Measurements from ENCODE around the gene PITPNC1. TPM values are rescaled to one million over a fixed set of nuclear protein-coding genes. Genes with fewer than 3 reads are reported as not detected.

The PITPNC1 gene
- total RNA-seq, 1 donor from 2014 or later = 12.4 TPM

DNA sequence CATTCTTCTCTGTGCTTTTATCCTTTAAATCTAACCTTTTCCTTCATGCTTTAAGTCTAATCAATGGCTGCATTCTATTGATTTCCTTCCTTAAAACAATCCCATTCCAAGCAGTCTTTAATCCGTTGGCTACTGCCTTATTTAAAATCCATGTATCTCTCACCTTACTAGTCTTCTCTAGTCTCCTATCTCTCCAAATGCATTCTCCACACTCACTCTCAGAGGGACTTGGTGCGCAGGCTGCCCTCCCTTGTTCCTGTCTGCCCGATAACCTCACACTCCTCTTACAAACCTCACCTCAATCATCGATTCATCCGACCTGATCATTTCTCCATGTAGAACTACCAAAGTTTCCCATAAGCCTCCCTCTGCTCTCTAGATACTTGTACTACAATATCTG lies 33.8 kb upstream of the PITPNC1 start:
- H3K4me3 Mint-ChIP-seq (ENCODE audit: unreplicated experiment) = no peak overlapping the region
- Histone ChIP-seq H3K27me3 (ENCODE audit: insufficient read depth, low read length) (no peaks in the 10 kb centered on the region), H3K27ac (ENCODE audit: low read depth, low read length) (no peak overlapping the region), H3K36me3 (ENCODE audit: insufficient read depth, low read length) (peaks cover 44% of the 10 kb centered on the region), H3K4me3 (ENCODE audit: insufficient read depth, low read depth, low read length) (no peak overlapping the region), H3K9me3 (ENCODE audit: insufficient read depth, low read depth, low read length) (no peaks in the 10 kb centered on the region), H3K79me2 (ENCODE audit: insufficient read depth, low read length) (no peaks in the 10 kb centered on the region), H3K4me2 (ENCODE audit: low read length) (no peak overlapping the region), H4K20me1 (ENCODE audit: insufficient read depth, low read length) (no peaks in the 10 kb centered on the region), H2AFZ (ENCODE audit: low read depth, low read length) (no peak overlapping the region), H3K9ac (ENCODE audit: low read length) (no peak overlapping the region), H3K4me1 (ENCODE audit: insufficient read depth, low read length) (peaks cover 9% of the 10 kb centered on the region)
- H3K27ac Mint-ChIP-seq (ENCODE audit: unreplicated experiment) = no peak overlapping the region
- H3K4me1 Mint-ChIP-seq (ENCODE audit: low read depth, unreplicated experiment) = peaks cover 1% of the 10 kb centered on the region
- no peaks in the 10 kb centered on the region for H3K27me3 Mint-ChIP-seq (ENCODE audit: low read depth, unreplicated experiment)
- no peaks in the 10 kb centered on the region for H3K9me3 Mint-ChIP-seq (ENCODE audit: unreplicated experiment)
- DNase-seq (ENCODE audit: low read depth) = no peak
- peaks cover 7% of the 10 kb centered on the region for H3K36me3 Mint-ChIP-seq (ENCODE audit: low read depth, unreplicated experiment)
- FAIRE-seq = no peak
- no peak for TF ChIP-seq EZH2 (IDR thresholded peaks at IDR 0.05; ENCODE audit: insufficient read depth, low read length)
- TF ChIP-seq, protein P1, sequence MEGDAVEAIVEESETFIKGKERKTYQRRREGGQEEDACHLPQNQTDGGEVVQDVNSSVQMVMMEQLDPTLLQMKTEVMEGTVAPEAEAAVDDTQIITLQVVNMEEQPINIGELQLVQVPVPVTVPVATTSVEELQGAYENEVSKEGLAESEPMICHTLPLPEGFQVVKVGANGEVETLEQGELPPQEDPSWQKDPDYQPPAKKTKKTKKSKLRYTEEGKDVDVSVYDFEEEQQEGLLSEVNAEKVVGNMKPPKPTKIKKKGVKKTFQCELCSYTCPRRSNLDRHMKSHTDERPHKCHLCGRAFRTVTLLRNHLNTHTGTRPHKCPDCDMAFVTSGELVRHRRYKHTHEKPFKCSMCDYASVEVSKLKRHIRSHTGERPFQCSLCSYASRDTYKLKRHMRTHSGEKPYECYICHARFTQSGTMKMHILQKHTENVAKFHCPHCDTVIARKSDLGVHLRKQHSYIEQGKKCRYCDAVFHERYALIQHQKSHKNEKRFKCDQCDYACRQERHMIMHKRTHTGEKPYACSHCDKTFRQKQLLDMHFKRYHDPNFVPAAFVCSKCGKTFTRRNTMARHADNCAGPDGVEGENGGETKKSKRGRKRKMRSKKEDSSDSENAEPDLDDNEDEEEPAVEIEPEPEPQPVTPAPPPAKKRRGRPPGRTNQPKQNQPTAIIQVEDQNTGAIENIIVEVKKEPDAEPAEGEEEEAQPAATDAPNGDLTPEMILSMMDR (IDR thresholded peaks at IDR 0.05; ENCODE audit: insufficient read depth, low read depth, low read length) = no peak

DNA sequence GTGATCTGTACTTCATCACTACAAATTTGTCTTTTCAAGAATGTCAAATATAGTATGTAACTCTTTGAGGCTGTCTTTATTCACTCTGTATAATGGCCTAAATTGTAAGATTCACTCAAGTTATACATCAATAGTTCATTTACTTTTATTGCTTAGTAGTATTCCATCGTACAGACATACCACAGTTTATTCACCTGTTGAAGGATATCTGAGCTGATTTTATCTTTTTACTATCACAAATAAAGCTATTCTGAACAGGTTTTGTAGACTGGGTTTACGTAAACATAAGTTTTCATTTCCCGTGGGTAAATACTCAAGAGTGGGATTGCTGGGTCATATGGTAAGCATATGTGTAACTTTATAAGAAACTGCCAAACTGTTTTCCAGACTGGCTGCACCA lies 29.3 kb upstream of the PITPNC1 start:
- no peak overlapping the region for H2AFZ ChIP-seq (ENCODE audit: low read depth, low read length)
- peaks cover 16% of the 10 kb centered on the region for H3K79me2 ChIP-seq (ENCODE audit: insufficient read depth, low read length)
- TF ChIP-seq, protein P1 (IDR thresholded peaks at IDR 0.05; ENCODE audit: insufficient read depth, low read depth, low read length) = no peak
- no peak for TF ChIP-seq EZH2 (IDR thresholded peaks at IDR 0.05; ENCODE audit: insufficient read depth, low read length)
- H3K27me3 ChIP-seq (ENCODE audit: insufficient read depth, low read length) = no peaks in the 10 kb centered on the region
- no peaks in the 10 kb centered on the region for H3K9me3 ChIP-seq (ENCODE audit: insufficient read depth, low read depth, low read length)
- Mint-ChIP-seq H3K4me1 (ENCODE audit: low read depth, unreplicated experiment) (no peaks in the 10 kb centered on the region), H3K27me3 (ENCODE audit: low read depth, unreplicated experiment) (no peaks in the 10 kb centered on the region), H3K36me3 (ENCODE audit: low read depth, unreplicated experiment) (peaks cover 5% of the 10 kb centered on the region), H3K27ac (ENCODE audit: unreplicated experiment) (no peak overlapping the region), H3K4me3 (ENCODE audit: unreplicated experiment) (no peak overlapping the region), H3K9me3 (ENCODE audit: unreplicated experiment) (no peaks in the 10 kb centered on the region)
- FAIRE-seq (no peak), DNase-seq (ENCODE audit: low read depth) (no peak)
- peaks cover 10% of the 10 kb centered on the region for H4K20me1 ChIP-seq (ENCODE audit: insufficient read depth, low read length)
- H3K9ac ChIP-seq (ENCODE audit: low read length) = no peak overlapping the region
- H3K4me3 ChIP-seq (ENCODE audit: insufficient read depth, low read depth, low read length) = no peak overlapping the region
- no peak overlapping the region for H3K27ac ChIP-seq (ENCODE audit: low read depth, low read length)
- peaks cover 49% of the 10 kb centered on the region for H3K36me3 ChIP-seq (ENCODE audit: insufficient read depth, low read length)
- H3K4me2 ChIP-seq (ENCODE audit: low read length) = no peak overlapping the region
- no peaks in the 10 kb centered on the region for H3K4me1 ChIP-seq (ENCODE audit: insufficient read depth, low read length)

DNA sequence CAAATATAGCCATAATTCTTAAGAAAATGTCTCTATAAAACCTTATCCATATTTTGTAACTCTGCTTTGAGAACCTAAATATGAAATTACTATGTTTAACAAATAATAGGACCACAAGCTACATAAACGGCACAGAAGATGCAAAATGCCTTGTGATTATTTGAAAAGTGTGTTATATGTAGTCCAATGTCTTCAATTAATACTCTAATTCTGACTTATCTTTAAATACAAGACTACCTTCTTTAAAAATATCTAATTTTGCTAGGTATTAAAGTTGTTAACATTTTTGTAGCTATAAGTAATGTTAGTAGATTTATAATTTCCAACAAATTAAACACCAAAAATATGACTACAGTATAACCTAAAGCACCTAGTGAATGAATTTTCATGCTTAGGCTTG lies 27.7 kb upstream of the PITPNC1 start:
- Mint-ChIP-seq H3K4me1 (ENCODE audit: low read depth, unreplicated experiment) (no peaks in the 10 kb centered on the region), H3K9me3 (ENCODE audit: unreplicated experiment) (no peaks in the 10 kb centered on the region), H3K4me3 (ENCODE audit: unreplicated experiment) (no peak overlapping the region), H3K27me3 (ENCODE audit: low read depth, unreplicated experiment) (no peaks in the 10 kb centered on the region), H3K27ac (ENCODE audit: unreplicated experiment) (no peak overlapping the region), H3K36me3 (ENCODE audit: low read depth, unreplicated experiment) (peaks cover 5% of the 10 kb centered on the region)
- peaks cover 30% of the 10 kb centered on the region for H3K79me2 ChIP-seq (ENCODE audit: insufficient read depth, low read length)
- no peaks in the 10 kb centered on the region for H3K4me1 ChIP-seq (ENCODE audit: insufficient read depth, low read length)
- no peak overlapping the region for H3K4me2 ChIP-seq (ENCODE audit: low read length)
- FAIRE-seq = no peak
- no peak for DNase-seq (ENCODE audit: low read depth)
- no peaks in the 10 kb centered on the region for H3K9me3 ChIP-seq (ENCODE audit: insufficient read depth, low read depth, low read length)
- TF ChIP-seq, protein P1 (IDR thresholded peaks at IDR 0.05; ENCODE audit: insufficient read depth, low read depth, low read length) = no peak
- TF ChIP-seq EZH2 (IDR thresholded peaks at IDR 0.05; ENCODE audit: insufficient read depth, low read length) = no peak
- H2AFZ ChIP-seq (ENCODE audit: low read depth, low read length) = no peak overlapping the region
- H3K9ac ChIP-seq (ENCODE audit: low read length) = no peak overlapping the region
- H4K20me1 ChIP-seq (ENCODE audit: insufficient read depth, low read length) = peaks cover 24% of the 10 kb centered on the region
- H3K27ac ChIP-seq (ENCODE audit: low read depth, low read length) = no peak overlapping the region
- H3K4me3 ChIP-seq (ENCODE audit: insufficient read depth, low read depth, low read length) = no peak overlapping the region
- H3K36me3 ChIP-seq (ENCODE audit: insufficient read depth, low read length) = peaks cover 56% of the 10 kb centered on the region
- no peaks in the 10 kb centered on the region for H3K27me3 ChIP-seq (ENCODE audit: insufficient read depth, low read length)
